ENCODE data around the gene HP1BP3. TPM values are rescaled to one million over a fixed set of nuclear protein-coding genes. Genes with fewer than 3 reads are reported as not detected.
"Not testable (repeated sequence)": the region's sequence is repeated elsewhere in the genome, so short reads cannot be mapped to it uniquely, and the experiment has no call there.

The HP1BP3 gene
- total RNA-seq, 1 donor from 2014 or later: 228 TPM

- peaks cover 17% of the 10 kb centered on the region for H3K36me3 Mint-ChIP-seq (ENCODE audit: unreplicated experiment)
- H3K27me3 Mint-ChIP-seq (ENCODE audit: unreplicated experiment): no peaks in the 10 kb centered on the region
- H3K4me3 Mint-ChIP-seq (ENCODE audit: unreplicated experiment): no peak overlapping the region
- H3K4me1 Mint-ChIP-seq (ENCODE audit: unreplicated experiment): no peaks in the 10 kb centered on the region
- DNase-seq (ENCODE audit: extremely low spot score, unreplicated experiment): no peak
- H3K27ac Mint-ChIP-seq (ENCODE audit: unreplicated experiment): no peak overlapping the region
- no peak for TF ChIP-seq CTCF (IDR thresholded peaks at IDR 0.05)
- no peaks in the 10 kb centered on the region for H3K9me3 Mint-ChIP-seq (ENCODE audit: unreplicated experiment)
Measured at GRCh38 chr1:20814534-20814871, 27.4 kb upstream of the HP1BP3 start.

- Mint-ChIP-seq H3K36me3 (ENCODE audit: unreplicated experiment) (peaks cover 21% of the 10 kb centered on the region), H3K4me3 (ENCODE audit: unreplicated experiment) (no peak overlapping the region), H3K9me3 (ENCODE audit: unreplicated experiment) (no peaks in the 10 kb centered on the region)
Measured at GRCh38 chr1:20811916-20812315, 24.8 kb upstream of the HP1BP3 start.

DNA sequence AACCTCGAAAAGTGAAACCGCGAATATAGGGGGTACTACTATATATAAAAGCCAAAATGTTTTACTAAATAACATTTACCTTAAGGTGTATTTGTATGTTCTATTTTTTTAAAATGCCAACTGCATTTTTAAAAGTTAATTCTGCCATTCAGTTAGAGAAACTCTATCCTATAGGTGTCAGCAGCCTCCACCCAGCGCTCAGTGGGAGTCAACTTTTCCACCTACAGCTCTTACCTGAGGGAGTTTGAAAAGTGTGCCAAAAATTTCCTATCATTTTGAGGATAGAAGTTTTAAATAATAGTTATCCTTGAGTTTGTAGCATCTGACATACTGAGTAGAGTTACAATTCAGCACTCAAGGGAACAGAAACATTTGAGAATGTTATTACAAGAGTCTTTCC, 6.1 kb upstream of the HP1BP3 start:
- no peak for DNase-seq (ENCODE audit: extremely low spot score, unreplicated experiment)
- Mint-ChIP-seq H3K27ac (ENCODE audit: unreplicated experiment) (no peak overlapping the region), H3K4me1 (ENCODE audit: unreplicated experiment) (peaks cover 17% of the 10 kb centered on the region), H3K36me3 (ENCODE audit: unreplicated experiment) (no peaks in the 10 kb centered on the region), H3K27me3 (ENCODE audit: unreplicated experiment) (no peaks in the 10 kb centered on the region), H3K9me3 (ENCODE audit: unreplicated experiment) (no peaks in the 10 kb centered on the region), H3K4me3 (ENCODE audit: unreplicated experiment) (no peak overlapping the region)
- TF ChIP-seq CTCF (IDR thresholded peaks at IDR 0.05): no peak

More at GRCh38 chr1:20811916-20812315, 24.8 kb upstream of the HP1BP3 start:
- DNase-seq (ENCODE audit: extremely low spot score, unreplicated experiment): no peak
- TF ChIP-seq CTCF (IDR thresholded peaks at IDR 0.05): no peak
- no peaks in the 10 kb centered on the region for H3K4me1 Mint-ChIP-seq (ENCODE audit: unreplicated experiment)
- no peaks in the 10 kb centered on the region for H3K27me3 Mint-ChIP-seq (ENCODE audit: unreplicated experiment)
- no peak overlapping the region for H3K27ac Mint-ChIP-seq (ENCODE audit: unreplicated experiment)

DNA sequence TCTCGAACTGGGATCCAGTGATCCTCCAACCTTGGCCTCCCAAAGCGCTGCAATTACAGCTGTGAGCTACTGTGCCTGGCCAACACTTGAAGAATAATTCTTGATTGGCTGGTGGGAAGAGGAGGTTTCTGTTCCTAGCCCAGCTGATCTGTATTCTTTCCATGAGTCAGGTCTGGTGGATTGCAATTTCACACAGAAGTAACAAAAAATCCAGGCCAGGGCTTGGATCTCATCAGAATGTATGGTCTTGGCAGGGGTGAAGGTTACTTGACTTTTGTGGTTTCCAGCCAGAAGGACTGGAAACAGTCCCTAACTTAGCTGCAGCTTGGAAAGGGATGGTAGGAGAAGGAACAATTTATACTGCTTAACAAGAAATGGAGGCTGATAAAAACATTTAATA, 5.1 kb upstream of the HP1BP3 start:
- no peak overlapping the region for H3K4me3 Mint-ChIP-seq (ENCODE audit: unreplicated experiment)
- H3K27ac Mint-ChIP-seq (ENCODE audit: unreplicated experiment): peak overlapping the region; percentile 60
- no peaks in the 10 kb centered on the region for H3K9me3 Mint-ChIP-seq (ENCODE audit: unreplicated experiment)
- H3K36me3 Mint-ChIP-seq (ENCODE audit: unreplicated experiment): no peaks in the 10 kb centered on the region
- no peak for TF ChIP-seq CTCF (IDR thresholded peaks at IDR 0.05)
- H3K4me1 Mint-ChIP-seq (ENCODE audit: unreplicated experiment): peaks cover 21% of the 10 kb centered on the region
- no peak for DNase-seq (ENCODE audit: extremely low spot score, unreplicated experiment)
- no peaks in the 10 kb centered on the region for H3K27me3 Mint-ChIP-seq (ENCODE audit: unreplicated experiment)

- Mint-ChIP-seq H3K27me3 (ENCODE audit: unreplicated experiment) (no peaks in the 10 kb centered on the region), H3K36me3 (ENCODE audit: unreplicated experiment) (no peaks in the 10 kb centered on the region), H3K4me1 (ENCODE audit: unreplicated experiment) (peaks cover 21% of the 10 kb centered on the region), H3K4me3 (ENCODE audit: unreplicated experiment) (no peak overlapping the region), H3K9me3 (ENCODE audit: unreplicated experiment) (no peaks in the 10 kb centered on the region), H3K27ac (ENCODE audit: unreplicated experiment) (no peak overlapping the region)
- DNase-seq (ENCODE audit: extremely low spot score, unreplicated experiment): no peak
- TF ChIP-seq CTCF (IDR thresholded peaks at IDR 0.05): no peak
Measured at GRCh38 chr1:20790785-20791184, 3.7 kb upstream of the HP1BP3 start.

DNA sequence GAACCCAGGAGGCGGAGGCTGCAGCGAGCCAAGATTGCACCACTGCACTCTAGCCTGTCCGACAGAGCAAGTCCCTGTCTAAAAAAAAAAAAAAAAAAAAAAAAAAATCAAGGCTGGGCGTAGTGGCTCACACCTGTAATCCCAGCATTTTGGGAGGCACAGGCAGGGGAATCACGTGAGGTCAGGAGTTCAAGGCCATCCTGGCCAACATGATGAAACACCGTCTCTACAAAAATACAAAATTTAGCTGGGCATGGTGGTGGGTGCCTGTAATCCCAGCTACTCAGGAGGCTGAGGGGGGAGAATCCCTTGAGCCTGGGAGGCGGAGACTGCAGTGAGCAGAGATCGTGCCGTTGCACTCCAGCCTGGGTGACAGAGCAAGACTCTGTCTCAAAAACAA, 2.5 kb upstream of the HP1BP3 start:
- peaks cover 32% of the 10 kb centered on the region for H3K4me1 Mint-ChIP-seq (ENCODE audit: unreplicated experiment)
- H3K27ac Mint-ChIP-seq (ENCODE audit: unreplicated experiment); H3K9me3 Mint-ChIP-seq (ENCODE audit: unreplicated experiment); H3K36me3 Mint-ChIP-seq (ENCODE audit: unreplicated experiment); H3K27me3 Mint-ChIP-seq (ENCODE audit: unreplicated experiment); H3K4me3 Mint-ChIP-seq (ENCODE audit: unreplicated experiment); DNase-seq (ENCODE audit: extremely low spot score, unreplicated experiment): not testable (repeated sequence)
